Effector memory CD8-positive, alpha-beta T cell (primary cell): ENCODE data around the gene TMEM138.
A peak's percentile ranks its signal among the peaks of the same experiment; 100 is the strongest.

ENCODE experiments used
- ATAC-seq: fragments of 150-1000 bp; cut with Tn5 transposase; replicated peaks from 2 replicates; pipeline ENCODE4 v1.10.0; 2021; ENCODE audit warnings: mild to moderate bottlenecking, moderate library complexity
- DNase-seq, 3 experiments: peaks; one replicate each; pipeline ENCODE4 v3.0.0; 2021
- H3K27ac Mint-ChIP-seq, 2 donors: one replicate each; pipeline ENCODE4 v1.8.0; 2022; ENCODE audit warnings: mild to moderate bottlenecking in 2 of 2, mixed read lengths in 2 of 2, moderate library complexity in 2 of 2
- H3K27me3 Mint-ChIP-seq, 2 donors: one replicate each; pipeline ENCODE4 v1.8.0; 2022; ENCODE audit warnings: mixed read lengths in 2 of 2
- H3K36me3 Mint-ChIP-seq: one replicate; pipeline ENCODE4 v1.8.0; 2022; ENCODE audit warnings: mild to moderate bottlenecking, moderate library complexity, mixed read lengths; ENCODE audit not compliant: insufficient read depth
- H3K4me1 Mint-ChIP-seq, 2 donors: one replicate each; pipeline ENCODE4 v1.8.0; 2022; ENCODE audit warnings: low read depth in 2 of 2, mixed read lengths in 2 of 2
- H3K4me3 Mint-ChIP-seq, 2 donors: one replicate each; pipeline ENCODE4 v1.8.0; 2022; ENCODE audit warnings: mild to moderate bottlenecking in 2 of 2, mixed read lengths in 2 of 2, moderate library complexity in 2 of 2
- H3K9me3 Mint-ChIP-seq, 2 donors: one replicate each; pipeline ENCODE4 v1.8.0; 2022; ENCODE audit warnings: mixed read lengths in 2 of 2

TMEM138 gene

DNA sequence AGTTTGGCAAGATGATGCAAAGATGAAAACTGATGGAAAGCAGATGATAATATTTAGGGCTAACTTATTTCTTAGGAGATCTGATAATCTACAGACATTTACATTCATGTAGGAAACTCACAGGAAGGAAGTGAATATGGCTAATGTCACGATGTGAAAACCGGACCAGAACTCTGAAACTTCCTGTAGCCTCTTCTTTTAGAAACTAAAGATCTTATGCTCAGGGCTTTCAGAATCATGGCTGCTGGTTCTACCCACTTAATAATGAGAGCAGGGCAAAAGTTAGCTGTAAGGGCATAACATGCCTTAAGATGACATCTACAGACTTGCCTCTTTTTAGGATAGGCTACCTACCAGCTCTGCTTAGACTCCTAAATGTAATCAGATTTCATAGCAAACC, 52.4 kb downstream of the TMEM138 start:
- Mint-ChIP-seq H3K27ac (peak overlapping the region; percentile 38 to 57), H3K36me3 (peaks cover 85% of the 10 kb centered on the region), H3K4me1 (peaks cover 8 to 24% of the 10 kb centered on the region in 2 donors), H3K9me3 (no peaks in the 10 kb centered on the region), H3K27me3 (no peaks in the 10 kb centered on the region), H3K4me3 (no peak overlapping the region)
- DNase-seq (no peak), ATAC-seq (no peak)

DNA sequence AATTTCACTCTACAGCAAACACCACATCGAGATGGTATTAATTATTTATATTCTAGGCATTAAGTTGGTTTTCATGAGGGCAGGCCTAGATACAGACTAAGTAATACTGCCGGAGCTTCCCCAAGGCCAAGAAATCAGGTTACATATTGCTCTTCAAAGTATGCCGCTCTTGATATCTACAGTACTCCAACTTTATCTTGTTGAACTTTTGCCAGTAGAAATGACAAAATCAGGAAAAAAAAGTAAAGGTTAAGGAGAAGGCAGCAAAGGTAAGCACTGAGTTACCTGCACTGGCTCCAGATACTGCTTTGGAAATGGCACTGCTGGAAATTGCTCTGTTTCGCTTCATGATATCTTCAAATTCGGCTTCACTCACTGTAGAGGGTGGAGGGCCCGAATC, 53.2 kb downstream of the TMEM138 start:
- no peaks in the 10 kb centered on the region for H3K9me3 Mint-ChIP-seq
- no peak overlapping the region for H3K4me3 Mint-ChIP-seq
- no peak overlapping the region for H3K27ac Mint-ChIP-seq
- DNase-seq (no peak), ATAC-seq (no peak)
- H3K4me1 Mint-ChIP-seq: peaks cover 11 to 30% of the 10 kb centered on the region in 2 donors
- peaks cover 87% of the 10 kb centered on the region for H3K36me3 Mint-ChIP-seq
- H3K27me3 Mint-ChIP-seq: no peaks in the 10 kb centered on the region

DNA sequence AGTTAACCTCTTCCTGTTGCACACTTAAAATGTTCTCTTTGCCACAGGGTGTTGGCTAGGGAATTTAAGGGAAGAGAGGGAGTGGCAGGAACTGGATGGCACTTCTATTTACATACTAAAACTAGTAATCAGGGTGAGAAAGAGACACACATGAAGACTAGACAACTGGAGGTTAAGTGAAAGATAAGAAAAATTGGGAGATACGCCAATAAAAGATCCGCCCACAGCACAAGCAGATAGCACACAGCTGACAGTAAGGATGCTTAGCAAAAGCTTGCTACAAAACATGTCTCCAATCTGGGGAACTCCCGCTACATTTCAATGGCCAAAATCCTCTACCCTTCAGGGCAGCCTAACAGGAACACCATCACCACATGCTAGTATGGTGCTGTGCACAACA, 54.8 kb downstream of the TMEM138 start:
- ATAC-seq: no peak
- Mint-ChIP-seq H3K27ac (no peak overlapping the region), H3K4me1 (peaks cover 13 to 40% of the 10 kb centered on the region in 2 donors), H3K27me3 (no peaks in the 10 kb centered on the region), H3K36me3 (peaks cover 87% of the 10 kb centered on the region), H3K4me3 (no peak overlapping the region), H3K9me3 (no peaks in the 10 kb centered on the region)
- no peak for DNase-seq

DNA sequence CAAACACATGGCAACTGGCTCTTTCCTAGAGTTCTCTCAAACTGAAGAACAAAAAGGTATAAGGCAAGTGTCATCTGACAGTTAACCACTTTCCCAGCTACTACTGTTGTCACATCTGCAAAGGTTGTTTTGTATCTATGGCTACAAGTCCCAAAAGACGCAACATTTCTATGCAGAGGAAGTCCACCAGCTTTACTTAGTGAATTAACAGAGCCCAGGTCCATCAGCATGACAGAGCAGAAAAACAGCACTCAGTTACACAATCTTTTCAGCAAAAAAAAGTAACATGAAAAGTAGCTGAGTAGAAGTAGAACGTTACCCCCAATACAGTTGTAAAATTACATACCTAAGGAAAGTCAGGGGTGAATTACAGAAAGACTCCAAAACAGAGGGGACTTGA, 55.5 kb downstream of the TMEM138 start:
- Mint-ChIP-seq H3K4me3 (no peak overlapping the region), H3K4me1 (peaks cover 14 to 47% of the 10 kb centered on the region in 2 donors), H3K27ac (peak overlapping the region; percentile 2 to 63), H3K36me3 (peaks cover 87% of the 10 kb centered on the region), H3K27me3 (no peaks in the 10 kb centered on the region), H3K9me3 (no peaks in the 10 kb centered on the region)
- DNase-seq (no peak), ATAC-seq (no peak)

DNA sequence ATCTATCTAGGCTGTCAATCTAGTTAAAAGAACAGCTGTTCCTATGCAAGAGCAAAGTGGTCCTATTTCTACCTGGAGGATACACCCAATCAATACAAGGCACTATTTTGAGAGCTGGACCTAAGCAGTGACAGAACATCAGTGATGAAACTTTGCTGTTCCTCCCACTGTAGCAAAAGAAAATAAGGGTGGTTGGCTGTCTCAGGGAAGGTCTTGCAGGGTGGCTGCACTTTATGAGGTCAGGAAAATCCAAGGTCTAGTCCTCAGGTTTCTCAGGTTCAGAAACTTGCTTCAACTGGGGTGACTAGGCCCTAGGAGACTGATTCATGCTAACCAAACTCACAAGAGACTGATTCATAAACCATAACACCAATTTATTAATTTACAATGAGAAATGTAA, 56.0 kb downstream of the TMEM138 start:
- H3K4me3 Mint-ChIP-seq: no peak overlapping the region
- H3K4me1 Mint-ChIP-seq: peaks cover 15 to 49% of the 10 kb centered on the region in 2 donors
- ATAC-seq: no peak
- H3K27me3 Mint-ChIP-seq: no peaks in the 10 kb centered on the region
- H3K36me3 Mint-ChIP-seq: peaks cover 85% of the 10 kb centered on the region
- DNase-seq: no peak
- no peaks in the 10 kb centered on the region for H3K9me3 Mint-ChIP-seq
- peak overlapping the region; percentile 2 to 63 for H3K27ac Mint-ChIP-seq
